B cell (primary cell): ENCODE data around the gene ZFP2.
"Not testable (repeated sequence)": the region's sequence is repeated elsewhere in the genome, so short reads cannot be mapped to it uniquely, and the experiment has no call there.

Experiments
- EZH2 ChIP-seq: IDR thresholded peaks from 2 replicates; pipeline ENCODE4 v1.6.1; 2012; ENCODE audit warnings: borderline replicate concordance, low read depth, mild to moderate bottlenecking, moderate library complexity, low read length; ENCODE audit not compliant: insufficient read depth, poor library complexity, severe bottlenecking
- TF ChIP-seq, protein P1 (sequence below): fragments of 200-600 bp; IDR thresholded peaks from one replicate; pipeline ENCODE4 v1.8.0; 2022; ENCODE audit warnings: antibody characterized with exemption, mild to moderate bottlenecking

GRCh38 chr5:178860615-178861014 is 35.1 kb upstream of the ZFP2 start:
- TF ChIP-seq, protein P1, sequence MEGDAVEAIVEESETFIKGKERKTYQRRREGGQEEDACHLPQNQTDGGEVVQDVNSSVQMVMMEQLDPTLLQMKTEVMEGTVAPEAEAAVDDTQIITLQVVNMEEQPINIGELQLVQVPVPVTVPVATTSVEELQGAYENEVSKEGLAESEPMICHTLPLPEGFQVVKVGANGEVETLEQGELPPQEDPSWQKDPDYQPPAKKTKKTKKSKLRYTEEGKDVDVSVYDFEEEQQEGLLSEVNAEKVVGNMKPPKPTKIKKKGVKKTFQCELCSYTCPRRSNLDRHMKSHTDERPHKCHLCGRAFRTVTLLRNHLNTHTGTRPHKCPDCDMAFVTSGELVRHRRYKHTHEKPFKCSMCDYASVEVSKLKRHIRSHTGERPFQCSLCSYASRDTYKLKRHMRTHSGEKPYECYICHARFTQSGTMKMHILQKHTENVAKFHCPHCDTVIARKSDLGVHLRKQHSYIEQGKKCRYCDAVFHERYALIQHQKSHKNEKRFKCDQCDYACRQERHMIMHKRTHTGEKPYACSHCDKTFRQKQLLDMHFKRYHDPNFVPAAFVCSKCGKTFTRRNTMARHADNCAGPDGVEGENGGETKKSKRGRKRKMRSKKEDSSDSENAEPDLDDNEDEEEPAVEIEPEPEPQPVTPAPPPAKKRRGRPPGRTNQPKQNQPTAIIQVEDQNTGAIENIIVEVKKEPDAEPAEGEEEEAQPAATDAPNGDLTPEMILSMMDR: not testable (repeated sequence)
- TF ChIP-seq EZH2: not testable (repeated sequence)
